DND-41 (cell line): ENCODE results near the gene POU6F1.

Experiments
- EZH2 ChIP-seq: IDR thresholded peaks from 3 replicates; pipeline ENCODE4 v1.6.1; 2012; ENCODE audit warnings: borderline replicate concordance, low read depth, mild to moderate bottlenecking, moderate library complexity, low read length, inconsistent platforms; ENCODE audit not compliant: severe bottlenecking
- TF ChIP-seq, protein P1 (sequence below): IDR thresholded peaks from 2 replicates; pipeline ENCODE4 v1.5.1; 2012; ENCODE audit warnings: borderline replicate concordance, low read length, moderate library complexity, mild to moderate bottlenecking; ENCODE audit not compliant: poor library complexity, severe bottlenecking; ENCODE audit errors: extremely low read depth

DNA sequence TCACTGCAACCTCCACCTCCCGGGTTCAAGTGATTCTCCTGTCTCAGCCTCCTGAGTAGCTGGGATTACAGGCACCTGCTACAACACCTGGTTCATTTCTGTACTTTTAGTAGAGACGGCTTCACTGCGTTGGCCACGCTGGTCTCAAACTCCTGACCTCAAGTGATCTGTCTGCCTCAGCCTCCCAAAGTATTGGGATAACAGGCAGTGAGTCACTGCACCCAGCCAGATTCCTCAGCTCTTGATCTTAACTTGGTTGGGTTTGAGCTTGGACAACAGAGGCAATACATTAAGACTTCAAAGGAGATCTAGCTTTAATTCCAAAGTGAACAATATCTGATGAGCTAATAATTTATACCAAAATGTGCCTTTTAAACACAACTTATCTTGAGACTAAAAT is 26.4 kb upstream of the POU6F1 start:
- TF ChIP-seq, protein P1, sequence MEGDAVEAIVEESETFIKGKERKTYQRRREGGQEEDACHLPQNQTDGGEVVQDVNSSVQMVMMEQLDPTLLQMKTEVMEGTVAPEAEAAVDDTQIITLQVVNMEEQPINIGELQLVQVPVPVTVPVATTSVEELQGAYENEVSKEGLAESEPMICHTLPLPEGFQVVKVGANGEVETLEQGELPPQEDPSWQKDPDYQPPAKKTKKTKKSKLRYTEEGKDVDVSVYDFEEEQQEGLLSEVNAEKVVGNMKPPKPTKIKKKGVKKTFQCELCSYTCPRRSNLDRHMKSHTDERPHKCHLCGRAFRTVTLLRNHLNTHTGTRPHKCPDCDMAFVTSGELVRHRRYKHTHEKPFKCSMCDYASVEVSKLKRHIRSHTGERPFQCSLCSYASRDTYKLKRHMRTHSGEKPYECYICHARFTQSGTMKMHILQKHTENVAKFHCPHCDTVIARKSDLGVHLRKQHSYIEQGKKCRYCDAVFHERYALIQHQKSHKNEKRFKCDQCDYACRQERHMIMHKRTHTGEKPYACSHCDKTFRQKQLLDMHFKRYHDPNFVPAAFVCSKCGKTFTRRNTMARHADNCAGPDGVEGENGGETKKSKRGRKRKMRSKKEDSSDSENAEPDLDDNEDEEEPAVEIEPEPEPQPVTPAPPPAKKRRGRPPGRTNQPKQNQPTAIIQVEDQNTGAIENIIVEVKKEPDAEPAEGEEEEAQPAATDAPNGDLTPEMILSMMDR: no peak
- TF ChIP-seq EZH2: no peak
